HepG2 (cell line): Measurements from ENCODE around the gene CCDC91. TPM values are rescaled to one million over a fixed set of nuclear protein-coding genes. Genes with fewer than 3 reads are reported as not detected.

Experiments used
- ATAC-seq: fragments of 200-7000 bp; cut with Tn5 transposase; 3 replicates; pipeline ENCODE4 v1.9.1; 2020; ENCODE audit warnings: mild to moderate bottlenecking, moderate library complexity
- BruUV-seq: library from RNA; stranded (reverse); fragments of 400-500 nt; replicated peaks from 2 replicates; lab custom pipeline; 2021; lab: Mats Ljungman, UMichigan
- CTCF ChIA-PET: fragments of 300-600 bp; formaldehyde crosslinking; extraction: SDS; loops from one replicate; lab custom pipeline; 2021; ENCODE audit warnings: low total read pairs, inconsistent platforms, low intra/inter-chr PET ratio; lab: Yijun Ruan, JAX
- POLR2A ChIA-PET: fragments of 350-600 bp; sonication (Branson Sonifier 250); formaldehyde crosslinking; loops from one replicate; lab custom pipeline; 2020; ENCODE audit warnings: antibody characterized with exemption, inconsistent platforms; lab: Yijun Ruan, JAX
- DNase-seq: peaks from one replicate; pipeline ENCODE4 v3.0.0-alpha.2; 2015; ENCODE audit warnings: low spot score
- FAIRE-seq: peaks from 3 replicates; lab custom pipeline; 2011; peaks lifted over from hg19 to GRCh38; lab: Jason Lieb, UNC
- H2AFZ ChIP-seq: one replicate; pipeline ENCODE4 v1.6.1; 2011; ENCODE audit warnings: low read length, inconsistent platforms
- H3K27ac ChIP-seq: fragments of 300-600 bp; 3 replicates; pipeline ENCODE4 v1.8.0; 2011; ENCODE audit warnings: mixed run types, mild to moderate bottlenecking, mixed read lengths, low read length, inconsistent platforms; ENCODE audit not compliant: insufficient read depth; ENCODE audit errors: extremely low read length
- H3K27me3 ChIP-seq, 2 experiments: fragments of 200-600 bp in 1 of 2; 2 replicates in 1 of 2; 3 replicates in 1 of 2; pipeline versions ENCODE4 v1.6.0 to v1.8.0; 2011; ENCODE audit warnings: low read length in 2 of 2, mild to moderate bottlenecking in 2 of 2, moderate library complexity in 2 of 2, inconsistent platforms in 1 of 2; ENCODE audit not compliant: insufficient read depth in 2 of 2, control insufficient read depth in 1 of 2
- H3K36me3 ChIP-seq, 2 experiments: fragments of 200-600 bp in 1 of 2; replicated peaks in 1 of 2; 2 replicates in 1 of 2; 3 replicates in 1 of 2; pipeline versions ENCODE4 v1.5.1 to v1.8.0; 2011; ENCODE audit warnings: low read length in 2 of 2, inconsistent platforms in 1 of 2; ENCODE audit not compliant: insufficient read depth in 2 of 2, control insufficient read depth in 1 of 2
- H3K4me1 ChIP-seq: 2 replicates; pipeline ENCODE4 v1.5.1; 2012; ENCODE audit warnings: low read length, inconsistent platforms; ENCODE audit not compliant: insufficient read depth
- H3K4me2 ChIP-seq: 2 replicates; pipeline ENCODE4 v1.6.0; 2011; ENCODE audit warnings: low read depth, low read length, inconsistent platforms
- H3K4me3 ChIP-seq, 3 experiments: fragments of 200-600 bp in 1 of 3; sonication (generic), shearing (Covaris generic) in 1 of 3; replicated peaks in 1 of 3; 2 replicates each; pipeline ENCODE4 v1.5.1; 2011 to 2016; ENCODE audit warnings: low read length in 3 of 3, inconsistent platforms in 2 of 3, low read depth in 2 of 3, mild to moderate bottlenecking in 2 of 3, control low read depth in 1 of 3, mixed read lengths in 1 of 3; ENCODE audit not compliant: insufficient read depth in 1 of 3
- H3K79me2 ChIP-seq: one replicate; pipeline ENCODE4 v1.6.1; 2011; ENCODE audit warnings: low read length, inconsistent platforms; ENCODE audit not compliant: insufficient read depth
- H3K9ac ChIP-seq: 2 replicates; pipeline ENCODE4 v1.6.0; 2011; ENCODE audit warnings: mild to moderate bottlenecking, low read depth, low read length, inconsistent platforms; ENCODE audit not compliant: insufficient read depth
- H3K9me3 ChIP-seq: 2 replicates; pipeline ENCODE4 v1.5.1; 2012; ENCODE audit warnings: mild to moderate bottlenecking, low read length
- H4K20me1 ChIP-seq: 2 replicates; pipeline ENCODE4 v1.6.0; 2011; ENCODE audit warnings: inconsistent platforms, mild to moderate bottlenecking, low read length, moderate library complexity; ENCODE audit not compliant: insufficient read depth
- FOXK2 ChIP-seq: fragments of 450-650 bp; IDR thresholded peaks from 2 replicates; pipeline ENCODE4 v1.6.1; 2016
- TEAD2 ChIP-seq: sonication (generic); formaldehyde crosslinking; IDR thresholded peaks from 2 replicates; pipeline ENCODE4 v1.9.0; 2021; ENCODE audit warnings: missing genetic modification reagents
- WGBS: methylation state at CpG from one replicate; pipeline ENCODE4 v1.1.6; 2017; ENCODE audit warnings: low lambda C conversion rate; 5-methylcytosine and 5-hydroxymethylcytosine counted together
- in situ Hi-C: cut with HindIII; loops from 2 replicates; pipeline ENCODE4 v1.10.0; 2017; ENCODE audit warnings: low pct_unique_long_range_greater_than_20kb; ENCODE audit not compliant: extremely low pct_ligation_motif_present
- intact Hi-C: fragments of 100-400 bp; cut with micrococcal nuclease; formaldehyde crosslinking; loops from one replicate; pipeline ENCODE4 v1.10.0; 2022; ENCODE audit not compliant: unreplicated experiment
- polyA plus RNA-seq, 8 experiments: library from polyadenylated mRNA; depleted of rRNA in 3 of 8; stranded (reverse) in 7 of 8; unstranded in 1 of 8; fragments of >200 nt; fragmentation: Illumina TruSeq in 4 of 8; extraction: Trizol in 4 of 8; gene quantifications; 2 replicates each; pipeline versions ENCODE4 v1.2.1 to v1.2.3, GENCODE V29; 2011 to 2016; ENCODE audit warnings: low read depth in 4 of 8, missing spikeins in 1 of 8, mixed read lengths in 1 of 8; ENCODE audit not compliant: insufficient read depth in 1 of 8
- total RNA-seq, 5 experiments: library from RNA; depleted of rRNA; stranded (reverse); fragments of >200 nt; fragmentation: Illumina TruSeq; extraction: Trizol; gene quantifications; 2 replicates each; pipeline ENCODE4 v1.2.3, GENCODE V29; 2016; ENCODE audit warnings: low read depth in 1 of 5
- TF ChIP-seq, protein P1 (sequence below): sonication (generic); formaldehyde crosslinking; IDR thresholded peaks from 2 replicates; pipeline ENCODE4 v1.4.0; 2020; ENCODE audit warnings: mild to moderate bottlenecking, missing genetic modification reagents
- TF ChIP-seq, protein P2 (sequence below): fragments of 450-650 bp; IDR thresholded peaks from 2 replicates; pipeline ENCODE4 v1.6.1; 2017; ENCODE audit warnings: mild to moderate bottlenecking
- TF ChIP-seq, protein P3 (sequence below): sonication (generic); formaldehyde crosslinking; IDR thresholded peaks from 2 replicates; pipeline ENCODE4 v1.5.0; 2020; ENCODE audit warnings: missing genetic modification reagents
- TF ChIP-seq, protein P4 (sequence below): fragments of 450-650 bp; IDR thresholded peaks from 2 replicates; pipeline ENCODE4 v1.6.1; 2016

Gene CCDC91
- total and polyA plus RNA-seq, 2 of the 13 experiments (the other 11 are each of a cell fraction or from before 2014, with no cell fraction given) = 9.8 to 15.8 TPM

- TF ChIP-seq, protein P1, sequence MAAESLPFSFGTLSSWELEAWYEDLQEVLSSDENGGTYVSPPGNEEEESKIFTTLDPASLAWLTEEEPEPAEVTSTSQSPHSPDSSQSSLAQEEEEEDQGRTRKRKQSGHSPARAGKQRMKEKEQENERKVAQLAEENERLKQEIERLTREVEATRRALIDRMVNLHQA = no peak
- TF ChIP-seq TEAD2 (CRISPR knock-in tag) (no peak), FOXK2 (no peak)
- TF ChIP-seq, protein P2, sequence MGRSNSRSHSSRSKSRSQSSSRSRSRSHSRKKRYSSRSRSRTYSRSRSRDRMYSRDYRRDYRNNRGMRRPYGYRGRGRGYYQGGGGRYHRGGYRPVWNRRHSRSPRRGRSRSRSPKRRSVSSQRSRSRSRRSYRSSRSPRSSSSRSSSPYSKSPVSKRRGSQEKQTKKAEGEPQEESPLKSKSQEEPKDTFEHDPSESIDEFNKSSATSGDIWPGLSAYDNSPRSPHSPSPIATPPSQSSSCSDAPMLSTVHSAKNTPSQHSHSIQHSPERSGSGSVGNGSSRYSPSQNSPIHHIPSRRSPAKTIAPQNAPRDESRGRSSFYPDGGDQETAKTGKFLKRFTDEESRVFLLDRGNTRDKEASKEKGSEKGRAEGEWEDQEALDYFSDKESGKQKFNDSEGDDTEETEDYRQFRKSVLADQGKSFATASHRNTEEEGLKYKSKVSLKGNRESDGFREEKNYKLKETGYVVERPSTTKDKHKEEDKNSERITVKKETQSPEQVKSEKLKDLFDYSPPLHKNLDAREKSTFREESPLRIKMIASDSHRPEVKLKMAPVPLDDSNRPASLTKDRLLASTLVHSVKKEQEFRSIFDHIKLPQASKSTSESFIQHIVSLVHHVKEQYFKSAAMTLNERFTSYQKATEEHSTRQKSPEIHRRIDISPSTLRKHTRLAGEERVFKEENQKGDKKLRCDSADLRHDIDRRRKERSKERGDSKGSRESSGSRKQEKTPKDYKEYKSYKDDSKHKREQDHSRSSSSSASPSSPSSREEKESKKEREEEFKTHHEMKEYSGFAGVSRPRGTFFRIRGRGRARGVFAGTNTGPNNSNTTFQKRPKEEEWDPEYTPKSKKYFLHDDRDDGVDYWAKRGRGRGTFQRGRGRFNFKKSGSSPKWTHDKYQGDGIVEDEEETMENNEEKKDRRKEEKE = no peak
Observed at GRCh38 chr12:28173440-28173839, 16.8 kb upstream of the CCDC91 start (continued).

DNA sequence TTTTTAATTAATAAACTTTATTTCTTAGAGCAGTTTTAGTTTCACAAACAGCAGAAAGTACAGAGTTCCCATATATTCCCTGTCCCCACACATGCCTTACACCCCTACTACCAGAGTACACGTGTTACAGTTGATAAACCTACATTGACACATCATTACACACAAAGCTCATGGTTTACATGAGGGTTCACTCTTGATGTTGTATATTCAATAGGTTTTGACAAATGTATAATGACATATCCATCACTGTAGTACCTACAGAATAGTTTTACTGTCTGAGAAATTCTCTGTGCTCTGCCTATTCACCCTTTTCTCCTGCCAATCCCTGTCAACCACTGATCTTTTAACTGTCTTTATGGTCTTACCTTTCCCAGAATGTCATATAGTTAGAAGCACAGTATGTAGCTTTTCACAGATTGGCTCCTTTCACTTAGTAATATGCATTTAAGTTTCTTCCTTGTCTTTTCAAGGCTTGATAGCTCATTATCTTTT, 15.1 kb upstream of the CCDC91 start:
- no TSS peak for BruUV-seq
- no peak for FAIRE-seq

More for the DNA sequence above, 15.1 kb upstream of the CCDC91 start:
- DNase-seq = no peak
- no peak for ATAC-seq
- TF ChIP-seq, protein P3, sequence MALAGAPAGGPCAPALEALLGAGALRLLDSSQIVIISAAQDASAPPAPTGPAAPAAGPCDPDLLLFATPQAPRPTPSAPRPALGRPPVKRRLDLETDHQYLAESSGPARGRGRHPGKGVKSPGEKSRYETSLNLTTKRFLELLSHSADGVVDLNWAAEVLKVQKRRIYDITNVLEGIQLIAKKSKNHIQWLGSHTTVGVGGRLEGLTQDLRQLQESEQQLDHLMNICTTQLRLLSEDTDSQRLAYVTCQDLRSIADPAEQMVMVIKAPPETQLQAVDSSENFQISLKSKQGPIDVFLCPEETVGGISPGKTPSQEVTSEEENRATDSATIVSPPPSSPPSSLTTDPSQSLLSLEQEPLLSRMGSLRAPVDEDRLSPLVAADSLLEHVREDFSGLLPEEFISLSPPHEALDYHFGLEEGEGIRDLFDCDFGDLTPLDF (CRISPR knock-in tag) = no peak
- TF ChIP-seq, protein P4, sequence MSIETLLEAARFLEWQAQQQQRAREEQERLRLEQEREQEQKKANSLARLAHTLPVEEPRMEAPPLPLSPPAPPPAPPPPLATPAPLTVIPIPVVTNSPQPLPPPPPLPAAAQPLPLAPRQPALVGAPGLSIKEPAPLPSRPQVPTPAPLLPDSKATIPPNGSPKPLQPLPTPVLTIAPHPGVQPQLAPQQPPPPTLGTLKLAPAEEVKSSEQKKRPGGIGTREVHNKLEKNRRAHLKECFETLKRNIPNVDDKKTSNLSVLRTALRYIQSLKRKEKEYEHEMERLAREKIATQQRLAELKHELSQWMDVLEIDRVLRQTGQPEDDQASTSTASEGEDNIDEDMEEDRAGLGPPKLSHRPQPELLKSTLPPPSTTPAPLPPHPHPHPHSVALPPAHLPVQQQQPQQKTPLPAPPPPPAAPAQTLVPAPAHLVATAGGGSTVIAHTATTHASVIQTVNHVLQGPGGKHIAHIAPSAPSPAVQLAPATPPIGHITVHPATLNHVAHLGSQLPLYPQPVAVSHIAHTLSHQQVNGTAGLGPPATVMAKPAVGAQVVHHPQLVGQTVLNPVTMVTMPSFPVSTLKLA = peak; percentile 36; the same call in 1 of the 2 replicates
- CTCF ChIA-PET = no interaction called here
- H3K9ac ChIP-seq = no peak overlapping the region
- H3K4me3 ChIP-seq = no peak overlapping the region
- WGBS = 10% methylated on average over 1 of the region's 1 CpG
- intact Hi-C loops (no loop called here), in situ Hi-C loops (no loop called here)
- no peaks in the 10 kb centered on the region for H3K36me3 ChIP-seq
- H3K4me1 ChIP-seq = no peaks in the 10 kb centered on the region
- H3K27me3 ChIP-seq = 0 out of 5 replicates have a peak, but pooled peaks cover 0 to 3% of the 10 kb centered on the region in 2 experiments
- no peak overlapping the region for H2AFZ ChIP-seq
- no peaks in the 10 kb centered on the region for H3K79me2 ChIP-seq
- H4K20me1 ChIP-seq = no peaks in the 10 kb centered on the region
- no peaks in the 10 kb centered on the region for H3K9me3 ChIP-seq
- H3K4me2 ChIP-seq = no peak overlapping the region
- POLR2A ChIA-PET = no interaction called here
- no peak overlapping the region for H3K27ac ChIP-seq
